Measurements from ENCODE around the gene RSAD2.

DNA sequence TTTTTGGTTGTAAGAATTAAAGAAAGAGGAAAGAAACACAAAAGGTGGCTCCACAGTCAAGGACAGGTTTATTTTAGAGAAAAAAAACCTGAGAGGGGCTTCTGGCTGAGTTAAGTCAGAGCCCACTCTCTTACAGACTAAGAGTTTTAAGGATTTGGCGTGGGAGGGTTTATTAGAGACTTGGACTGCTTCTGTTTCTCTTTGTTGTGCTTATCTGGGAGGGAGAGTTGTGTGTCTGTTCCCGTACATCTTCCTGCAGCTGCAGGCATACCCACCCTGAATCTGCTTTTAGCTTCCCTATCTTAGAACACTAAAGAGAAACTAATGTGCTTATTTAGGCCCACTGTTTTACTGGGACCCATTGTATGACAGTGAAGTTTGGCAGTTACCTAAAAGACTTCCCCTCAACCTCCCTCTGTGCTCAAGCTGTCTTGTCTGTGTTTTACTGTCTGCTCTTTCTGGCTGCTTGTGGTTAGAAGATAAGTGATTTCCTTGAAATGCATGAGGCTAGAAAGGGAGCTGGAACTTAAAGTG lies 2.7 kb downstream of the RSAD2 start:
- TF ChIP-seq, protein P1, sequence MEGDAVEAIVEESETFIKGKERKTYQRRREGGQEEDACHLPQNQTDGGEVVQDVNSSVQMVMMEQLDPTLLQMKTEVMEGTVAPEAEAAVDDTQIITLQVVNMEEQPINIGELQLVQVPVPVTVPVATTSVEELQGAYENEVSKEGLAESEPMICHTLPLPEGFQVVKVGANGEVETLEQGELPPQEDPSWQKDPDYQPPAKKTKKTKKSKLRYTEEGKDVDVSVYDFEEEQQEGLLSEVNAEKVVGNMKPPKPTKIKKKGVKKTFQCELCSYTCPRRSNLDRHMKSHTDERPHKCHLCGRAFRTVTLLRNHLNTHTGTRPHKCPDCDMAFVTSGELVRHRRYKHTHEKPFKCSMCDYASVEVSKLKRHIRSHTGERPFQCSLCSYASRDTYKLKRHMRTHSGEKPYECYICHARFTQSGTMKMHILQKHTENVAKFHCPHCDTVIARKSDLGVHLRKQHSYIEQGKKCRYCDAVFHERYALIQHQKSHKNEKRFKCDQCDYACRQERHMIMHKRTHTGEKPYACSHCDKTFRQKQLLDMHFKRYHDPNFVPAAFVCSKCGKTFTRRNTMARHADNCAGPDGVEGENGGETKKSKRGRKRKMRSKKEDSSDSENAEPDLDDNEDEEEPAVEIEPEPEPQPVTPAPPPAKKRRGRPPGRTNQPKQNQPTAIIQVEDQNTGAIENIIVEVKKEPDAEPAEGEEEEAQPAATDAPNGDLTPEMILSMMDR (conservative IDR thresholded peaks at IDR 0.05; ENCODE audit: low read depth in 2 of 2): no peak
- TF ChIP-seq EZH2 (IDR thresholded peaks at IDR 0.05; ENCODE audit: low read depth, unreplicated experiment) (no peak), POLR2AphosphoS5 (IDR thresholded peaks at IDR 0.05; ENCODE audit: low read depth) (no peak), JUNB (IDR thresholded peaks at IDR 0.05; ENCODE audit: unreplicated experiment) (no peak), EZH2phosphoT487 (IDR thresholded peaks at IDR 0.05; ENCODE audit: unreplicated experiment) (no peak), CREB1 (CRISPR knock-in tag; IDR thresholded peaks at IDR 0.05; ENCODE audit: low read depth) (no peak), ZNF331 (CRISPR knock-in tag; IDR thresholded peaks at IDR 0.05; ENCODE audit: low read depth) (no peak), NANOG (IDR thresholded peaks at IDR 0.05; ENCODE audit: borderline replicate concordance) (no peak)
- TF ChIP-seq, protein P2, sequence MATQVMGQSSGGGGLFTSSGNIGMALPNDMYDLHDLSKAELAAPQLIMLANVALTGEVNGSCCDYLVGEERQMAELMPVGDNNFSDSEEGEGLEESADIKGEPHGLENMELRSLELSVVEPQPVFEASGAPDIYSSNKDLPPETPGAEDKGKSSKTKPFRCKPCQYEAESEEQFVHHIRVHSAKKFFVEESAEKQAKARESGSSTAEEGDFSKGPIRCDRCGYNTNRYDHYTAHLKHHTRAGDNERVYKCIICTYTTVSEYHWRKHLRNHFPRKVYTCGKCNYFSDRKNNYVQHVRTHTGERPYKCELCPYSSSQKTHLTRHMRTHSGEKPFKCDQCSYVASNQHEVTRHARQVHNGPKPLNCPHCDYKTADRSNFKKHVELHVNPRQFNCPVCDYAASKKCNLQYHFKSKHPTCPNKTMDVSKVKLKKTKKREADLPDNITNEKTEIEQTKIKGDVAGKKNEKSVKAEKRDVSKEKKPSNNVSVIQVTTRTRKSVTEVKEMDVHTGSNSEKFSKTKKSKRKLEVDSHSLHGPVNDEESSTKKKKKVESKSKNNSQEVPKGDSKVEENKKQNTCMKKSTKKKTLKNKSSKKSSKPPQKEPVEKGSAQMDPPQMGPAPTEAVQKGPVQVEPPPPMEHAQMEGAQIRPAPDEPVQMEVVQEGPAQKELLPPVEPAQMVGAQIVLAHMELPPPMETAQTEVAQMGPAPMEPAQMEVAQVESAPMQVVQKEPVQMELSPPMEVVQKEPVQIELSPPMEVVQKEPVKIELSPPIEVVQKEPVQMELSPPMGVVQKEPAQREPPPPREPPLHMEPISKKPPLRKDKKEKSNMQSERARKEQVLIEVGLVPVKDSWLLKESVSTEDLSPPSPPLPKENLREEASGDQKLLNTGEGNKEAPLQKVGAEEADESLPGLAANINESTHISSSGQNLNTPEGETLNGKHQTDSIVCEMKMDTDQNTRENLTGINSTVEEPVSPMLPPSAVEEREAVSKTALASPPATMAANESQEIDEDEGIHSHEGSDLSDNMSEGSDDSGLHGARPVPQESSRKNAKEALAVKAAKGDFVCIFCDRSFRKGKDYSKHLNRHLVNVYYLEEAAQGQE (IDR thresholded peaks at IDR 0.05; ENCODE audit: unreplicated experiment): no peak
- TF ChIP-seq, protein P3, sequence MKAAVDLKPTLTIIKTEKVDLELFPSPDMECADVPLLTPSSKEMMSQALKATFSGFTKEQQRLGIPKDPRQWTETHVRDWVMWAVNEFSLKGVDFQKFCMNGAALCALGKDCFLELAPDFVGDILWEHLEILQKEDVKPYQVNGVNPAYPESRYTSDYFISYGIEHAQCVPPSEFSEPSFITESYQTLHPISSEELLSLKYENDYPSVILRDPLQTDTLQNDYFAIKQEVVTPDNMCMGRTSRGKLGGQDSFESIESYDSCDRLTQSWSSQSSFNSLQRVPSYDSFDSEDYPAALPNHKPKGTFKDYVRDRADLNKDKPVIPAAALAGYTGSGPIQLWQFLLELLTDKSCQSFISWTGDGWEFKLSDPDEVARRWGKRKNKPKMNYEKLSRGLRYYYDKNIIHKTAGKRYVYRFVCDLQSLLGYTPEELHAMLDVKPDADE (IDR thresholded peaks at IDR 0.05): no peak
